Activated naive CD8-positive, alpha-beta T cell (primary cell): Measurements from ENCODE around the gene CITED2.
"Not testable (repeated sequence)": the region's sequence is repeated elsewhere in the genome, so short reads cannot be mapped to it uniquely, and the experiment has no call there.

Experiments used
- H3K27ac Mint-ChIP-seq: one replicate; pipeline ENCODE4 v1.8.0; 2021; ENCODE audit warnings: mixed read lengths
- H3K27me3 Mint-ChIP-seq: one replicate; pipeline ENCODE4 v1.8.0; 2021; ENCODE audit warnings: mixed read lengths
- H3K36me3 Mint-ChIP-seq: one replicate; pipeline ENCODE4 v1.8.0; 2021; ENCODE audit warnings: mixed read lengths
- H3K4me1 Mint-ChIP-seq: one replicate; pipeline ENCODE4 v1.8.0; 2021; ENCODE audit warnings: low read depth, mixed read lengths
- H3K4me3 Mint-ChIP-seq: one replicate; pipeline ENCODE4 v1.8.0; 2021; ENCODE audit warnings: mild to moderate bottlenecking, mixed read lengths
- H3K9me3 Mint-ChIP-seq: one replicate; pipeline ENCODE4 v1.8.0; 2021; ENCODE audit warnings: low read depth, mixed read lengths

CITED2 gene

GRCh38 chr6:139373928-139374356, 506 bp downstream of the CITED2 start:
- Mint-ChIP-seq H3K4me3 (peak overlapping the region; percentile 100), H3K27ac (peak overlapping the region; percentile 100), H3K36me3 (no peaks in the 10 kb centered on the region), H3K27me3 (no peaks in the 10 kb centered on the region), H3K4me1 (peaks cover 49% of the 10 kb centered on the region), H3K9me3 (no peaks in the 10 kb centered on the region)

GRCh38 chr6:139373154-139373927, 1.1 kb downstream of the CITED2 start:
- Mint-ChIP-seq H3K36me3 (no peaks in the 10 kb centered on the region), H3K4me1 (peaks cover 52% of the 10 kb centered on the region), H3K27ac (peak overlapping the region; percentile 100), H3K27me3 (no peaks in the 10 kb centered on the region), H3K4me3 (peak overlapping the region; percentile 100), H3K9me3 (no peaks in the 10 kb centered on the region)

- Mint-ChIP-seq H3K36me3 (no peaks in the 10 kb centered on the region), H3K4me1 (peaks cover 59% of the 10 kb centered on the region), H3K9me3 (no peaks in the 10 kb centered on the region), H3K4me3 (peak overlapping the region; percentile 100), H3K27ac (peak overlapping the region; percentile 98), H3K27me3 (no peaks in the 10 kb centered on the region)
Measured at GRCh38 chr6:139372326-139373153, 1.9 kb downstream of the CITED2 start.

- Mint-ChIP-seq H3K27ac (peak overlapping the region; percentile 92), H3K9me3 (no peaks in the 10 kb centered on the region), H3K27me3 (no peaks in the 10 kb centered on the region), H3K4me1 (peaks cover 62% of the 10 kb centered on the region), H3K36me3 (no peaks in the 10 kb centered on the region), H3K4me3 (peak overlapping the region; percentile 100)
Measured at GRCh38 chr6:139371421-139372203, 2.8 kb downstream of the CITED2 start.

GRCh38 chr6:139370999-139371345, 3.5 kb downstream of the CITED2 start:
- peak overlapping the region; percentile 92 for H3K27ac Mint-ChIP-seq
- H3K27me3 Mint-ChIP-seq: no peaks in the 10 kb centered on the region
- H3K36me3 Mint-ChIP-seq: no peaks in the 10 kb centered on the region
- H3K4me3 Mint-ChIP-seq: peak overlapping the region; percentile 100
- H3K4me1 Mint-ChIP-seq: peaks cover 57% of the 10 kb centered on the region
- H3K9me3 Mint-ChIP-seq: no peaks in the 10 kb centered on the region

GRCh38 chr6:139370283-139370998, 4.0 kb downstream of the CITED2 start:
- Mint-ChIP-seq H3K27me3 (no peaks in the 10 kb centered on the region), H3K4me1 (peaks cover 52% of the 10 kb centered on the region), H3K36me3 (no peaks in the 10 kb centered on the region), H3K27ac (peak overlapping the region; percentile 92), H3K9me3 (no peaks in the 10 kb centered on the region), H3K4me3 (peak overlapping the region; percentile 100)

- Mint-ChIP-seq H3K27me3 (no peaks in the 10 kb centered on the region), H3K4me3 (peak overlapping the region; percentile 65), H3K36me3 (no peaks in the 10 kb centered on the region), H3K4me1 (peaks cover 52% of the 10 kb centered on the region), H3K27ac (peak overlapping the region; percentile 92), H3K9me3 (no peaks in the 10 kb centered on the region)
Measured at GRCh38 chr6:139369568-139370282, 4.7 kb downstream of the CITED2 start.

GRCh38 chr6:139369068-139369467, 5.4 kb downstream of the CITED2 start:
- Mint-ChIP-seq H3K4me3 (no peak overlapping the region), H3K9me3 (no peaks in the 10 kb centered on the region), H3K27ac (no peak overlapping the region), H3K4me1 (peaks cover 53% of the 10 kb centered on the region), H3K27me3 (no peaks in the 10 kb centered on the region), H3K36me3 (no peaks in the 10 kb centered on the region)

GRCh38 chr6:139368661-139369060, 5.8 kb downstream of the CITED2 start:
- no peak overlapping the region for H3K4me3 Mint-ChIP-seq
- no peaks in the 10 kb centered on the region for H3K9me3 Mint-ChIP-seq
- no peaks in the 10 kb centered on the region for H3K36me3 Mint-ChIP-seq
- H3K27me3 Mint-ChIP-seq: no peaks in the 10 kb centered on the region
- peaks cover 56% of the 10 kb centered on the region for H3K4me1 Mint-ChIP-seq
- H3K27ac Mint-ChIP-seq: no peak overlapping the region

GRCh38 chr6:139367810-139368351, 6.6 kb downstream of the CITED2 start:
- no peak overlapping the region for H3K4me3 Mint-ChIP-seq
- H3K36me3 Mint-ChIP-seq: no peaks in the 10 kb centered on the region
- peaks cover 62% of the 10 kb centered on the region for H3K4me1 Mint-ChIP-seq
- H3K27me3 Mint-ChIP-seq: no peaks in the 10 kb centered on the region
- H3K9me3 Mint-ChIP-seq: no peaks in the 10 kb centered on the region
- peak overlapping the region; percentile 22 for H3K27ac Mint-ChIP-seq

- peaks cover 39% of the 10 kb centered on the region for H3K4me1 Mint-ChIP-seq
- H3K4me3 Mint-ChIP-seq: no peak overlapping the region
- H3K9me3 Mint-ChIP-seq: no peaks in the 10 kb centered on the region
- no peaks in the 10 kb centered on the region for H3K27me3 Mint-ChIP-seq
- peak overlapping the region; percentile 68 for H3K27ac Mint-ChIP-seq
- no peaks in the 10 kb centered on the region for H3K36me3 Mint-ChIP-seq
Measured at GRCh38 chr6:139364982-139365379, 9.5 kb downstream of the CITED2 start.

GRCh38 chr6:139364302-139364981, 10.0 kb downstream of the CITED2 start:
- H3K4me3 Mint-ChIP-seq: no peak overlapping the region
- no peaks in the 10 kb centered on the region for H3K9me3 Mint-ChIP-seq
- no peaks in the 10 kb centered on the region for H3K27me3 Mint-ChIP-seq
- peaks cover 34% of the 10 kb centered on the region for H3K4me1 Mint-ChIP-seq
- no peaks in the 10 kb centered on the region for H3K36me3 Mint-ChIP-seq
- peak overlapping the region; percentile 1 for H3K27ac Mint-ChIP-seq

GRCh38 chr6:139363797-139364196, 10.7 kb downstream of the CITED2 start:
- not testable (repeated sequence) for H3K27ac Mint-ChIP-seq, H3K9me3 Mint-ChIP-seq, H3K4me3 Mint-ChIP-seq, H3K36me3 Mint-ChIP-seq, H3K27me3 Mint-ChIP-seq
- H3K4me1 Mint-ChIP-seq: peaks cover 28% of the 10 kb centered on the region
